GM21526 (cell line): ENCODE data around the gene IDH3A.
A peak's percentile ranks its signal among the peaks of the same experiment; 100 is the strongest.

ENCODE experiments used
- ATAC-seq: cut with Tn5 transposase; IDR thresholded peaks from one replicate; pipeline ENCODE4 v1.9.1; 2021; ENCODE audit warnings: moderate library complexity; ENCODE audit not compliant: unreplicated experiment, low FRiP score

The IDH3A gene

GRCh38 chr15:78149068-78149804 is at the start of gene IDH3A:
IDH3A (plus strand) TSS chr15:78149362; CDS start chr15:78149404, 42 bp downstream.
- peak; percentile 83 for ATAC-seq

- no peak for ATAC-seq
Measured at GRCh38 chr15:78100886-78101285, 48.3 kb upstream of the IDH3A start.

DNA sequence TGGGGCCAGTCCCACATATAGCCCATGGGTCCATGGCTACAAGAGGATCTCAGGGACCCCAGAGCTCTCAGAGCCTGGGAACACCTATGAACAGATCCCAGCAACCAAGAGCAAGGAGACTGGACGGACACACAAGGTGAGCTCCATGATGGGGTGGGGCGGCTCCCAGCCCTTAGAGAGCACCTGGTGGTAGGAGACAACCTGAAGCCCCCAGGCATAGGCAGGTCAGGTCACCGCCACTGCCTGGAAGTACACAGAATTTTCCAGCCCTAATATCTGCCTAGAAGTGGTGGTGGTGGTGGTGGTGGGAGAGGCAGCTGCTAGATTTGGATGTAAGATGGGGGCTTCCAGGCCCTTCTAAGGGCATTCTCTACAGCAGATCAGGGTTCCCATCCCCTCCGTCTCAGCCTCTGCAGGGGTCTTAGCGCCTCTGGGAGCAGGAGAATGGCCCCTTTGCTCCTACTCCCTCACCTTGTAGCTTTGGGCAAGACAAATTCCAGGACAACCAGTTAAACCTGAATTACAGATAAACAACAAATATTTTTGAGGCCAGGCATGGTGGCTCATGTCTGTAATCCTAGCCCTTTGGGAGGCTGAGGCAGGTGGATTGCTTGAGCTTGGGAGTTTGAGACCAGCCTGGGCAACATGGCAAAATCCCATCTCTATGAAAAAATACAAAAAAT is 47.6 kb upstream of the IDH3A start:
- ATAC-seq, result no peak

DNA sequence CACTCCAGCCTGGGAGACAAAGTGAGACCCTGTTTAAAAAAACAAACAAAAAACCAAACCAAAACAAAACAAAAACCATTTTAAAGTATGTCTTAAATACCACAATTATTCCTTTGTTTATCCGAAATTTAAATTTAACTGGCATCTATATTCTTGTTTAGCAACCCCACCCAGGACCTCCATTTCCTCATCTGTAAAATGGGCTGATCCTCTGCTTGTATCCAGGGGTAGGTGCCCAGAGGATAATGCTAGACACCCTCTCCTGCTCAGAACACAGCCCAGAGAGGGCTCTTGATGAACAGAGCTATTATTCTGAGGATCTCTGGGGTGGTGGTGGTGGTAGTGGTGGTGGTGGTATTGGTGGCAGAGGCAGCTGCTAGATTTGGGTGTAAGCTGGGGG is 47.0 kb upstream of the IDH3A start:
- no peak for ATAC-seq

GRCh38 chr15:78102741-78103140 is 46.4 kb upstream of the IDH3A start:
- ATAC-seq, result no peak

- ATAC-seq, result no peak
Measured at GRCh38 chr15:78103406-78104118, 45.6 kb upstream of the IDH3A start.

DNA sequence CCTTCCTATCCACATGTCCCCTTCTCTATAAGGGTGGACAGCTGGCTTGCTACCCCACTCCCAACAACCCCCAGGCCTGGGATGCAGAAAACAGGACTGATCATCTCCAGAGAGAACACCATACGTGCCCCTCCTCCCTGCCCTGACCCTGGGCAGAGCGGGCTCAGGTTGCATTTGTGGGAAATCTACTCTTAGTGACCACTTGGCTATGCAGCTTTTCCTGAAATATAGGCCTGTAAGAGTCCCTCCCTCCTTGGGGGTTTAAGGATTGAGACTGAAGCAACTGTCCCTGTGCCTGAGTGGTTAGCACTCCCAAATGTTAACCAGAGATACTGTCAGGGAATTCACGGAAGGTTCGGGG is 45.1 kb upstream of the IDH3A start:
- ATAC-seq, result no peak

DNA sequence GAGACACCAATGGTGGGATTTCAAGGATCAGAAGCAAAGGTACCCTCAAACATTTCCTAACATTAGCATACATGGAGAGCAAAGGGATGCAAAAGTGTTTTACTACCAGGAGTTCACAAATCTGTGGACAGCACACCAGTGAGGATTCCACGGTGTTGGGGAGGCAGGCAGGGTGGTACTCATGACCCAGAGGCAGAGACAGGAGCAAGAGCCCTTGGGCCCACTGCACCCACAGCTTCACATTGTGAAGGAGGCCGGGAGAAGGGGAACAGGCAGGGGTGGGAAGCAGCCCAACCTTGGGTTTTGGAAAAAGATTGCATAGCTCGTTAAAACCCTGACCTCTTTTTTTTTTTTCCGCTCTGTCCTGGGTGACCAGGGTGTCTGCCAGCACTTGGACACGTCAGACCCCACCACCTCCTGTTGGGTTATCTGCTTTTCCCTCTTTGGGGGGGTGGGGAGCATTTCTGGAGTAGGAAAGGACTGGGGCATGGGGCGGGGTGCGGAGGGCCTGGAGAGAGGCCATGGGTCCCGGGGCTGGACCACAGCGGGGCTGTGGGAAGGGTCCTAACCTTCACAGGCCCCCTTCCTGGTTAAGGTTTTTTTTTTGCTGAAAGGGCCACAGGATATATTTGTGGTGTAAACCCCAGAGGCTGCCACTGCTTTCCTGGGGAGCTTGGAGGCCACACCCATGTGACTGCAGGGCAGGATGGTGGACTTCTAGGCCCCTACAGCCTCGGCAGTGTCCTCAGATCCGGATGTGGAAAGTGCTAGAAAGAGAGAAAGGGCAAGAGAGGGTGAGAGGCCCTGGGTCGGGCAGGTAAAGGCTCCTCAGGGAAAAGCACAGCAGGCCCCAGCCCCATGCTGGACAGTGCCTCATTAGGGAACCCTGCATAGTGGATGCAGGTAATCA is 44.3 kb upstream of the IDH3A start:
- no peak for ATAC-seq

DNA sequence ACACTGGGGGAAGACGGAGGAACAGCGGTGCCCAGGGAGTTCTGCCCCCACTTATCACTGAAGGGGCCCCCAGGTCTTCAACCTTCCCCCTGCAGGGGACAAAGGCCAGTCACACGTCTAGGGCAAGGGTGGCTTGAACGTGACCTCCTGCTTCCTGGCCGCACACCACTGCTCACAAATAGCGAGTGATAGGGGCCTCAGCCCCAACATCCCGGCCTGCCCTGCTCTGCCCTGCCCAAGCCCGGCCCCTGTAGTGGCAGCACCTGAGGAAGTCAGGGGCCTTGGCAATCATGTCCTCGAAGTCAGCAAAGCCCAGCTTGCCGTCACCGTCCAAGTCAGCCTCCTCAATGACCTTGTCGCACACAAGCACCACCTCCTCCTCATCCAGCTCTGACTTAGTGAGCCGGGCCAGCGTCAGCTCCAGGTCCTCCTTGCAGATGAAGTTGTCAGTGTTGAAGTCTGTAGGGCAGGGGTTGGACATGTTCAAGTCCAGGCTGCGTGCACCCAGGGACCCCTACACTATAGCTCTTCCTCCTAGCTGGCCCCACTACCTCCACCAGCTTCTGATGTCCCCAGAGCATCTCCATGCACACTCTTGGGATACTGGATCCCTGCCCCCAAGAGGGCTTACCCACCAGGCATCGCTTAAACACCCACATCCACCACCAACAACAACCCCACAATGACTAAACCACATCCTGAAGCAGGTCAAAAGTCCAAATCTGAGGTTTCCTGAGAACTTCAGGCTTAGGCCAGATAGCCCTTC is 43.5 kb upstream of the IDH3A start:
- ATAC-seq, result no peak

GRCh38 chr15:78107471-78107870 is 41.7 kb upstream of the IDH3A start:
- ATAC-seq, result no peak

- no peak for ATAC-seq
Measured at GRCh38 chr15:78108300-78109084, 40.7 kb upstream of the IDH3A start.

DNA sequence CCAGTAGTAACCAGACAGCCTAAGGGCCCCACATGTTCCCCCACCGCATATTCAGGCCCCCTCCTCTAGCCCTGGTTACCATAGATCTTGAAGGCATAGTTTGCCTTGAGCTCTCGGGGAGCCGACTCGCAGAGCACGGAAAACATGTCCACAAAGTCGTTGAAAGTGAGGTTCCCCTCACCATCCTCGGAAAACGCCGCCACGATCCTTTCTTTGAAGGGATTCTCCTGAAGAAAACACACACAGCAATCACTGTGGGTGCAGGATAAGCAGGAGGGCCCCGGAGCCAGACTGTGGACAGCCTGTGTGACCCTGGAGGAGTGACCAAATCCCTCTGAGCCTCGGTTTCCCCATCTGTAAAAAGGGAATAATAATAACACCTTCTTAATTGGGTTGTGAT is 40.0 kb upstream of the IDH3A start:
- no peak for ATAC-seq

- no peak for ATAC-seq
Measured at GRCh38 chr15:78110096-78110495, 39.1 kb upstream of the IDH3A start.

- no peak for ATAC-seq
Measured at GRCh38 chr15:78110916-78111475, 38.2 kb upstream of the IDH3A start.

GRCh38 chr15:78111788-78112187 is 37.4 kb upstream of the IDH3A start:
- no peak for ATAC-seq

DNA sequence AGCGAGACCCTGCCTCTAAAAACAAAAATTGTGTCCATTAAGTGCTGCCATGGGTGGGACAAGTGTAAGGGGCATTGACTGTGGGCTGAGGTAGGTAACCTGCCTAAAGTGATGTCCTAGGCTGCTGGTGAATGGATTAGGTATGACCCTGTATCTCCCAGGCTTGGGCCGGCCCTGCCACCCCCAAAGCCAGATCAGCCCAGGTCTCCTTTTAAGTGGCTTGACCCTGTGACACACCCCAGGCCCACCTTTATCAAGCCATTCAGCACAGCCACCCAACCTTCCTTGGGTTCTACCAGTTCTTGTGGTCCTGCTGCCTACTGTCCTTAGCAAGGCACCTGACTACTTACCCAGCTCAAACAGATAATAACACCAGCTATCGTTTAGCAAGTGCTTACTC is 36.6 kb upstream of the IDH3A start:
- ATAC-seq, result no peak

GRCh38 chr15:78120523-78120922 is 28.6 kb upstream of the IDH3A start:
- ATAC-seq, result no peak

GRCh38 chr15:78125267-78125666 is 23.9 kb upstream of the IDH3A start:
- no peak for ATAC-seq

DNA sequence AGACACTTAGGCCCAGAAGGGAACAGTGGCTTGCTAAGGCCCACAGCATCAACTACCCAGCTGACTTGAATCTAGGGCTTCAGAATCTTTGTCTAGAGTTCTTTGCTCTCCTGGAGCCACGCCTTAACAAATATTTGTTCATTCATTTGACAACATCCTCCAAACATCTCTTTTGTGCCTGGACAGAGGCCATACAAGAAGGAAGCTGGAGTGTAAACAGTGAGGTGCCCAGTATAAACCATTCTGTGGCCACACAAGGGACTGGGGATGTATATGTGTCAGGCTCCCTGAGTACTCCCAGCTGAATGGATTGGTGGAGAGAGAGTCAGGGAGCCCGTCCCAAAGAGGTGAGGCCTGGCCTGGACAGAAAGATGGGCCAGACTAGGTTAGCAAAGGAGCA is 21.3 kb upstream of the IDH3A start:
- no peak for ATAC-seq
